Heart left ventricle (tissue), 16 donors: ENCODE measurements around the gene ZNF107. TPM values are rescaled to one million over a fixed set of nuclear protein-coding genes. Genes with fewer than 3 reads are reported as not detected.
"Not testable (repeated sequence)": the region's sequence is repeated elsewhere in the genome, so short reads cannot be mapped to it uniquely, and the experiment has no call there.

Source experiments
- ATAC-seq, 4 donors: fragments of 200-7000 bp; cut with Tn5 transposase; one replicate each; pipeline ENCODE4 v1.9.1; 2020 to 2022; ENCODE audit warnings: moderate library complexity in 4 of 4, mild to moderate bottlenecking in 3 of 4, moderate number of reproducible peaks in 1 of 4
- DNase-seq, 5 donors: peaks; one replicate each; pipeline ENCODE4 v3.0.0-alpha.2; 2020
- H3K27ac ChIP-seq, 12 donors: fragments of 200-600 bp; sonication (generic) in 4 of 12; one replicate each; pipeline versions ENCODE4 v1.5.0 to v1.8.0; 2016 to 2022; ENCODE audit warnings: mild to moderate bottlenecking in 2 of 12
- H3K27me3 ChIP-seq, 9 donors: fragments of 200-600 bp; sonication (generic) in 2 of 9; one replicate each; pipeline versions ENCODE4 v1.5.1 to v1.8.0; 2016 to 2022; ENCODE audit warnings: mild to moderate bottlenecking in 3 of 9
- H3K36me3 ChIP-seq, 9 donors: fragments of 200-600 bp; sonication (generic) in 2 of 9; one replicate each; pipeline versions ENCODE4 v1.5.0 to v1.8.0; 2018 to 2022; ENCODE audit warnings: mild to moderate bottlenecking in 2 of 9
- H3K4me1 ChIP-seq, 12 donors: fragments of 200-600 bp; sonication (generic) in 4 of 12; one replicate each; pipeline versions ENCODE4 v1.5.0 to v1.8.0; 2016 to 2022; ENCODE audit warnings: mild to moderate bottlenecking in 3 of 12
- H3K4me3 ChIP-seq, 12 donors: fragments of 200-600 bp; sonication (generic) in 4 of 12; one replicate each; pipeline versions ENCODE4 v1.5.0 to v1.8.0; 2017 to 2022; ENCODE audit warnings: mild to moderate bottlenecking in 9 of 12, moderate library complexity in 4 of 12
- H3K9me3 ChIP-seq, 12 donors: fragments of 200-600 bp; sonication (generic) in 4 of 12; one replicate each; pipeline versions ENCODE4 v1.5.0 to v1.8.0; 2016 to 2022; ENCODE audit warnings: mild to moderate bottlenecking in 1 of 12
- CTCF ChIP-seq, 12 donors: fragments of 200-600 bp; sonication (generic) in 4 of 12; IDR thresholded peaks; one replicate each; pipeline versions ENCODE4 v1.5.0 to v1.8.0; 2018 to 2022; ENCODE audit warnings: antibody characterized with exemption in 12 of 12, mild to moderate bottlenecking in 5 of 12
- POLR2A ChIP-seq, 2 donors: fragments of 450-650 bp; IDR thresholded peaks; one replicate each; pipeline ENCODE4 v1.6.1; 2017; ENCODE audit warnings: antibody characterized with exemption in 2 of 2, mild to moderate bottlenecking in 2 of 2, moderate library complexity in 2 of 2
- WGBS, 4 donors: extraction: QIAGEN DNeasy Blood & Tissue Kit in 2 of 4; methylation state at CpG; one replicate each; pipeline versions ENCODE4 v1.1.5 to v1.1.7; 2013 to 2018; 5-methylcytosine and 5-hydroxymethylcytosine counted together
- intact Hi-C, 10 donors: fragments of 100-400 bp; cut with DNase I; formaldehyde crosslinking; loops; one replicate each; pipeline versions ENCODE4 v1.11.1 to v1.14.2; 2022
- polyA plus RNA-seq, 2 donors: library from polyadenylated mRNA; stranded (reverse); fragments of 200-250 nt; gene quantifications; one replicate each; pipeline ENCODE4 v1.2.3, GENCODE V29; 2013
- total RNA-seq, 9 donors: library from RNA; depleted of rRNA in 2 of 9; stranded (reverse); fragments of >200 nt in 2 of 9; fragmentation: NEBNext Ultra II Directional in 3 of 9; extraction: Animal tissue kit (Norgen Biotek cat#: 25700) in 3 of 9; gene quantifications; one replicate each; pipeline versions ENCODE4 v1.1.0 to v1.2.4, GENCODE V29; 2016 to 2023
- donor health status: ischemic (EF 13 %, LVEDD 7.1; RV severe dilation, severe dysfunction).
- donor health status: healthy with polysubstance abuse.
- donor health status: DM: no; HTN: yes; CAD: no.
- donor health status: DM: no; HTN: no; CAD: no.
- donor health status: ischemic (EF 25% LVEDD 6.9; RV normal size, moderate dysfunction).
- donor health status: ischemic (EF 25% LVEDD 5.7; RV mildly dilated, moderate dysfunction).
- donor health status: healthy.
- donor health status: DM: yes; HTN: yes; CAD: no.
- donor health status: ischemic (EF 35%, LVEDD 5.7; RV mildly dilated, moderate dysfunction).
- donor health status: nonischemic (EF 11% LVEDD 7.7; RV severe dilation, severe dysfunction).
- donor health status: DM: yes; HTN: yes; CAD: no.
- donor health status: PGD.
- donor health status: ischemic (EF 29% LVEDD 5.4; RV normal size, mild dysfunction).
- donor health status: nonischemic (EF 23%, LVEDD 6.1; RV moderate dilation, normal function).

The ZNF107 gene
- total and polyA plus RNA-seq, 11 donors, result 0.91 to 4.0 (median 1.7) TPM

- Histone ChIP-seq H3K27me3 (no peaks in the 10 kb centered on the region), H3K4me3 (no peak overlapping the region), H3K36me3 (peaks cover 0 to 52% (median 39%) of the 10 kb centered on the region in 9 donors), H3K27ac (no peak overlapping the region), H3K4me1 (no peaks in the 10 kb centered on the region), H3K9me3 (peaks cover 0 to 27% (median 0%) of the 10 kb centered on the region in 12 donors)
- TF ChIP-seq CTCF (IDR thresholded peaks at IDR 0.05) (no peak), POLR2A (IDR thresholded peaks at IDR 0.05) (no peak)
- no peak for DNase-seq
- no peak for ATAC-seq
- intact Hi-C loops, result no loop called here
Observed at GRCh38 chr7:64691831-64692230, 25.9 kb downstream of the ZNF107 start.

- H3K4me1 ChIP-seq, H3K27me3 ChIP-seq, H3K27ac ChIP-seq, ATAC-seq, DNase-seq, H3K4me3 ChIP-seq, intact Hi-C loops: not testable (repeated sequence)
- 94 to 97% (median 97%) methylated on average over 12 of the region's 12 CpGs for WGBS, 4 donors
- Histone ChIP-seq H3K9me3 (peaks cover 0 to 78% (median 8%) of the 10 kb centered on the region in 12 donors), H3K36me3 (peaks cover 0 to 54% (median 26%) of the 10 kb centered on the region in 9 donors)
Observed at GRCh38 chr7:64697863-64698262, 31.9 kb downstream of the ZNF107 start.

- no peak for ATAC-seq
- H3K27ac ChIP-seq, result no peak overlapping the region
- TF ChIP-seq POLR2A (IDR thresholded peaks at IDR 0.05) (no peak), CTCF (IDR thresholded peaks at IDR 0.05) (no peak)
Observed at GRCh38 chr7:64706625-64707292, 40.8 kb downstream of the ZNF107 start.

GRCh38 chr7:64717896-64718295 is 52.0 kb downstream of the ZNF107 start:
- intact Hi-C loops, H3K4me1 ChIP-seq, H3K27me3 ChIP-seq, DNase-seq, ATAC-seq, H3K4me3 ChIP-seq, H3K27ac ChIP-seq, H3K36me3 ChIP-seq: not testable (repeated sequence)
- peaks cover 0 to 71% (median 22%) of the 10 kb centered on the region in 12 donors for H3K9me3 ChIP-seq
- WGBS, 4 donors, result 95 to 100% (median 97%) methylated on average over 7 to 29 of the region's 29 CpGs

More at GRCh38 chr7:64706625-64707292, 40.8 kb downstream of the ZNF107 start:
- no peak for DNase-seq
- Histone ChIP-seq H3K9me3 (peaks cover 0 to 100% (median 79%) of the 10 kb centered on the region in 12 donors), H3K4me1 (no peaks in the 10 kb centered on the region), H3K36me3 (peaks cover 0 to 42% (median 18%) of the 10 kb centered on the region in 9 donors), H3K4me3 (no peak overlapping the region), H3K27me3 (no peaks in the 10 kb centered on the region)
- intact Hi-C loops, result no loop called here
- WGBS, 4 donors, result 95 to 99% (median 97%) methylated on average over 2 of the region's 2 CpGs

- no peak for ATAC-seq
Observed at GRCh38 chr7:64729089-64729848, 63.3 kb downstream of the ZNF107 start.

More at GRCh38 chr7:64729089-64729848, 63.3 kb downstream of the ZNF107 start:
- Histone ChIP-seq H3K4me1 (no peaks in the 10 kb centered on the region), H3K27ac (no peak overlapping the region), H3K9me3 (peaks cover 0 to 42% (median 10%) of the 10 kb centered on the region in 12 donors), H3K4me3 (no peak overlapping the region), H3K27me3 (no peaks in the 10 kb centered on the region), H3K36me3 (no peaks in the 10 kb centered on the region)
- intact Hi-C loops, result loop anchor here in 1 of 10 donors (10.0 kb wide), 1 partner anchor 56 kb away; no protein-coding TSS in a partner anchor
- no peak for DNase-seq
- TF ChIP-seq CTCF (IDR thresholded peaks at IDR 0.05), result no peak
- no peak for TF ChIP-seq POLR2A (IDR thresholded peaks at IDR 0.05)
- WGBS, 4 donors, result 66 to 80% (median 69%) methylated on average over 3 of the region's 3 CpGs
